Measurements from ENCODE around the gene HSPA14. TPM values are rescaled to one million over a fixed set of nuclear protein-coding genes. Genes with fewer than 3 reads are reported as not detected.

Gene HSPA14
- total and polyA plus RNA-seq, 2 of the 8 experiments (the other 6 are each of a cell fraction or from before 2014, with no cell fraction given): 20.5 to 36.4 TPM

DNA sequence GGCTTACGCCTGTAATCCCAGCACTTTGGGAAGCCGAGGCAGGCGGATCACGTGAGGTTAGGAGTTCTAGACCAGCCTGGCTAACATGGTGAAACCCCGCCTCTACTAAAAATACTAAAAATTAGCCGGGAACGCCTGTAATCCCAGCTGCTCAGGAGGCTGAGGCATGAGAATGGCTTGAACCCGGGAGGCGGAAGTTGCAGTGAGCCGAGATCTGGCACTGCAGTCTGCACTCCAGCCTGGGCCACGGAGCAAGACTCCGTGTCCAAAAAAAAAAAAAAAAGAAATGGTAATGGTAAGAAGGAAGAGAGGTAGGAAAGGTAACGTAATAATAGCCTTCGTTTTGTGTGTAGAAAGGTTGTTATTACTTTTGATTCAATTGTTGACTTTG is 1.2 kb downstream of the HSPA14 start:
- ChIA-PET CTCF (ENCODE audit: partially characterized antibody) (no interaction called here), POLR2A (ENCODE audit: partially characterized antibody) (interaction anchor here (0.5 to 3.7 kb wide), 10 partner anchors 9 to 208 kb away, joined by 3 to 32 read pairs (median 6); partner anchors contain the start of genes DCLRE1C and SUV39H2)
- FAIRE-seq: no peak
- no peaks in the 10 kb centered on the region for H3K9me3 ChIP-seq (ENCODE audit: insufficient read depth in 2 of 2, low read depth in 1 of 2, low read length in 1 of 2)
- peaks cover 3 to 9% of the 10 kb centered on the region in 2 experiments for H4K20me1 ChIP-seq (replicated peaks in 1 of 2; ENCODE audit: control insufficient read depth in 1 of 2, insufficient read depth in 2 of 2, low read length in 2 of 2)
- peak overlapping the region; percentile 79 for H3K4me2 ChIP-seq (ENCODE audit: insufficient read depth in 1 of 2, low read depth in 2 of 2, low read length in 2 of 2)
- H2BK120ac ChIP-seq (replicated peaks; ENCODE audit: low read depth, low read length): no peak overlapping the region
- no peak overlapping the region for H3K27ac ChIP-seq (ENCODE audit: low read depth, low read length)
- H2BK15ac ChIP-seq (ENCODE audit: low read length): no peak overlapping the region
- WGBS, 2 experiments (ENCODE audit: extremely low coverage in 1 of 2, insufficient coverage in 1 of 2, insufficient read length in 1 of 2, insufficient replicate concordance in 2 of 2, low coverage in 1 of 2, low lambda C conversion rate in 2 of 2, missing lambda C conversion rate in 1 of 2): 38 to 100% methylated on average over 2 to 12 of the region's 14 CpGs
- TF ChIP-seq USF2 (IDR thresholded peaks at IDR 0.05; ENCODE audit: low read length): 0 out of 2 replicates have a peak, but pooled peaks have one; percentile 1
- no peak for TF ChIP-seq KDM1A (IDR thresholded peaks at IDR 0.05; ENCODE audit: borderline replicate concordance, low read length)
- H3K27me3 ChIP-seq (replicated peaks in 1 of 4; ENCODE audit: control insufficient read depth in 3 of 4, extremely low read depth in 1 of 4, insufficient read depth in 3 of 4, low read length in 3 of 4): no peaks in the 10 kb centered on the region
- H2BK12ac ChIP-seq (ENCODE audit: low read depth, low read length): no peak overlapping the region
- peak overlapping the region; percentile 95; the same call in 1 of the 2 replicates for H2BK5ac ChIP-seq (ENCODE audit: low read depth, low read length)
- H3K14ac ChIP-seq (ENCODE audit: insufficient read length): no peak overlapping the region
- no peak overlapping the region for H4K5ac ChIP-seq (ENCODE audit: insufficient read length, low read depth, low read length)
- H3K18ac ChIP-seq (ENCODE audit: extremely low read depth, low read length): no peak overlapping the region
- peaks cover 3% of the 10 kb centered on the region; the same call in 1 of the 2 replicates for H3K79me1 ChIP-seq (ENCODE audit: low read depth, low read length)
- H4K8ac ChIP-seq (ENCODE audit: extremely low read depth, insufficient read depth, low read length): no peak overlapping the region
- peaks cover 0 to 8% (median 3%) of the 10 kb centered on the region in 4 experiments; a peak in 3 of 7 replicates for H3K4me1 ChIP-seq (replicated peaks in 1 of 4; ENCODE audit: control insufficient read depth in 3 of 4, insufficient read depth in 4 of 4, low read length in 3 of 4)
- H3K4me3 ChIP-seq (ENCODE audit: extremely low read depth in 1 of 4, insufficient read depth in 2 of 4, low read depth in 3 of 4, low read length in 4 of 4): peak overlapping the region; percentile 87 to 93 (median 91)
- H3K23ac ChIP-seq (ENCODE audit: insufficient read length): no peak overlapping the region
- no peak overlapping the region for H3K56ac ChIP-seq (replicated peaks; ENCODE audit: insufficient read length, low read depth, low read length)
- peaks cover 2% of the 10 kb centered on the region for H3K23me2 ChIP-seq (ENCODE audit: low read depth, low read length)
- H4K91ac ChIP-seq (replicated peaks; ENCODE audit: insufficient read length, low read length): no peak overlapping the region
- peaks cover 9 to 36% of the 10 kb centered on the region in 2 experiments for H3K79me2 ChIP-seq (ENCODE audit: control insufficient read depth in 1 of 2, insufficient read depth in 2 of 2, low read length in 2 of 2)
- no peak overlapping the region for H2AFZ ChIP-seq (ENCODE audit: low read length)
- H3K9ac ChIP-seq (replicated peaks in 1 of 4; ENCODE audit: extremely low read depth in 1 of 4, low read depth in 3 of 4, low read length in 3 of 4): peak overlapping the region; percentile 90 to 98 (median 94); a peak in 6 of 7 replicates
- no peak overlapping the region for H2BK20ac ChIP-seq (ENCODE audit: low read length)
- H2AK5ac ChIP-seq (ENCODE audit: low read depth, low read length): no peak overlapping the region
- H3K36me3 ChIP-seq (ENCODE audit: control insufficient read depth in 2 of 4, insufficient read depth in 4 of 4, low read length in 3 of 4): peaks cover 29 to 42% (median 34%) of the 10 kb centered on the region in 4 experiments
- no peak for DNase-seq (ENCODE audit: low read depth in 1 of 2, low spot score in 2 of 2)
- no peak overlapping the region for H3K4ac ChIP-seq (replicated peaks; ENCODE audit: insufficient read length, low read depth, low read length)

All from H1 (cell line).